Activated CD4-positive, alpha-beta T cell treated with anti-CD3 and anti-CD28 coated beads, Interleukin-2, amount 50 U/mL, for 1 hour (primary cell): ENCODE data around the gene PRDM7.
A peak's percentile ranks its signal among the peaks of the same experiment; 100 is the strongest.
"Not testable (repeated sequence)": the region's sequence is repeated elsewhere in the genome, so short reads cannot be mapped to it uniquely, and the experiment has no call there.

Experiments
- DNase-seq: peaks from one replicate; pipeline ENCODE4 v3.0.0-alpha.2; 2020

The PRDM7 gene

DNA sequence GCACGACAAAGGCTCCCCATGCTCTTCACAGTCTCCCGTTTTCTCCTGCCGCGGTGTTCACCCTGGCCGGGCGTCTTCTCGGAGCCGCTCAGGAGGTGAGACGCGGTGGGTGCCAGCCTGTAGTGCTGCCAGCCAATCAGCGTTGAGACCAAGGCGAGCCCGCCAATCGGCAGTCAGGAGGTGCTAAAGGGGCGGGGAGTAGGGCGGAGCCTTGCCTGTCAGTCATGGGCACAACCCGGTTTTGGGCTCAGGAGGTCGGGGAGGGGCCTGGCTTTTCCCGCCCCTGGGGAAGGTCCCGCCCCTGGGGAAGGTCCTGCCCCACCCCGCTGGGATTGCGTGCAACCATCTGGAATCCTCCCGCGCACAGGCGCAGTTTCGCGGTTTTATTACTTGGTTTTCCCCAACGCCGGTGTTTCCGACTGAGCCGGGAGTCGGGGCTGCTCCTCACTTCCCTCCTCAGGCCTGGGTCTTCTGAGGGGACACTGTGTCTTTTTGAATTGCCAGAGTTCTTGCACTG, at the start of gene PRDM7:
Gene PRDM7 (minus strand): TSS at position 92 of the 517 bp plus-strand sequence. CDS start 1,421 bp downstream, outside the sequence.
- peak; percentile 94 for DNase-seq

DNA sequence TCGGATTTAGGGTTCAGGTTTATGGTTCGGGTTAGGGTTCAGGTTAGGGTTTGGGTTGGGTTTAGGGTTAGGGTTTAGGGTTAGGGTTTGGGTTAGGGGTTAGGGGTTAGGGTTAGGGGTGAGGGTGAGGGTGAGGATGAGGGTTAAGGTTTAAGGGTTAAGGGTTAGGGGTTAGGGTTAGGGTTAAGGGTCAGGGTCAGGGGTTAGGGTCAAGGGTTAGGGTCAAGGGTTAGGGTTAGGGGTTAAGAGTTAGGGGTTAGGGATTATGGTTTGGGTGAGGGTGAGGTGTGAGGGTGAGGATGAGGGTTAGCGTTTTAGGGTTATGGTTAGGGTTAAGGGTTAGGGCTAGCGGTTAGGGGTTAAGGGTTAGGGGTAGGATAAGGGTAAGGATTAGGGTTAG, 44.7 kb upstream of the PRDM7 start:
- not testable (repeated sequence) for DNase-seq

GRCh38 chr16:90107617-90108016, 30.5 kb upstream of the PRDM7 start:
- not testable (repeated sequence) for DNase-seq

DNA sequence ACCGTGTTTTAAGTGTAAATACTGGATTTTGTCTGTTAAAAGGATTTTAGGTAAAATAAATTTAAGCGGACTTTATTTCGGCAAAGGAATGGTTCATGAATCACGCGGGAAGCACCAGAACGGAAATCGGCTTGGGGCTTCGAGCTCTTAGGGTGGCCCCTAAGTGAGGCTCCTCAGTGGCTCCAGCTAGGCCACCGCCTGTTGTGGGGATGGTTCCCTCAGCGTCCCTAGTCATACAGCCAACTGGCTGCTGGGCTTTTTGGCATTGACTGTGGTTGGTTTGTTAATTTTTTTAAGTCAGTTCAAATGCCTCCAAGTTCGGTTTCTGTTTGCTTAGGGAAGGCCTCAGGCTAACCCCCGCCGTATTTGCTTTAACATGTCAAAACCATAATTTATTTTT, 29.9 kb upstream of the PRDM7 start:
- not testable (repeated sequence) for DNase-seq

- peak; percentile 26 for DNase-seq
Observed at GRCh38 chr16:90106271-90106670, 29.1 kb upstream of the PRDM7 start.

DNA sequence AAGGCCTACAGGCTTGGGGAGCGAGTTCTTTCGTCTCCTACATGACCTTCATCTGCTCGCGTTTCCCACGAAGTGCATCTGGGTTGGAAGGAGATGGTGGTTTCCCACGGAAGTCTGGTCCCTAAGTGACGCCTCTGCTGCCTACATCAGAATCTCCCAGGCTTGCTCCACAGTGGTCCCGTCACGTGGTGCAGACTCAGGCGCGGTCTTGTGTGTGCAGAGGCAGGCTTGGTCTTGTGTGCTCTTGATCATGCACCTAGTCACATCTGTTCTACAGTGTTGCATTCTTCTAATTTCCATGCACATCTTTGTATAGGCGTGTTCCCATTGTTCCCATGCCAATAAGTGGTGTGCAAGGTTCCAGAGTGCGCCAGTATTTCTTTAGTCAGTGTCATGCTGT, 27.6 kb upstream of the PRDM7 start:
- DNase-seq = not testable (repeated sequence)

- DNase-seq = not testable (repeated sequence)
Observed at GRCh38 chr16:90102086-90102884, 25.2 kb upstream of the PRDM7 start.

DNA sequence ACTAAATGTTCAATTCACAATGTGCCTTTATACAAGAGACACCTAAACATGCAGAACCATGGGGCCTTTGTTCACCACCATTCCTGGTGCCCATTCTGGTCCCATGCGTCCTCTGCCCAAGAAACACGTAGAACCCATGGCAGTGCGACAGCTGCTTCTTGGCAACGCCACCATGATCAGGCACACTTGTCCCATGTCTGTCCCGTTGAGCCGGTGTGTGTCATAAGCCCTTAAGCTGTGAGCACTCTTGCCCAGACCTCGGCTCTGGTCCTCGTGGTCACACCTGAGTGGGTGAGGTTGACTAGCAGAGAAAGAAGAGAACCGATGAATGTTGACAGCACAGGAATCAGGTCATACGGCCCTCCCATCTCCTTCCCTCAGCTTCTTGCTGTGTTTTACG, 24.2 kb upstream of the PRDM7 start:
- DNase-seq = not testable (repeated sequence)

- not testable (repeated sequence) for DNase-seq
Observed at GRCh38 chr16:90100790-90101189, 23.7 kb upstream of the PRDM7 start.

GRCh38 chr16:90100229-90100628, 23.1 kb upstream of the PRDM7 start:
- DNase-seq = not testable (repeated sequence)

DNA sequence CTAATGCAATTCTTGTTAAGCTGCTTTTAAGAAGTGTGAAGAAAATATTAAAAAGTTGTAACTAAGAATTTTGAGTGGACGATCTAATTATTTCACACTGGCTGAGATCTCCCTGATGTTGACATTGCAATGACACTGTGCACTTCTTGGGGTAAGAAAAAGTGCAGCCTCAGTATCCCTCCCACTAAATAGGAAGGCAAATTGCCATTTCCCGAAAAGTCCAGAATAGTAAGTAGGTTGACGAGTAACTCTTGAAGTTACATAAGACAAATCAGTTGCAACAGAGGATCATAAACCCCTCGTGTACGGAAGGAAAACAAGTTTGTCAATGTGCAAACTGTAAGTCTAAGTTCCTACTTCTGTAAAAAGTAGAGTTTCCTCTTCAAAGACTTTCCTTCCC, 21.8 kb upstream of the PRDM7 start:
- not testable (repeated sequence) for DNase-seq

DNA sequence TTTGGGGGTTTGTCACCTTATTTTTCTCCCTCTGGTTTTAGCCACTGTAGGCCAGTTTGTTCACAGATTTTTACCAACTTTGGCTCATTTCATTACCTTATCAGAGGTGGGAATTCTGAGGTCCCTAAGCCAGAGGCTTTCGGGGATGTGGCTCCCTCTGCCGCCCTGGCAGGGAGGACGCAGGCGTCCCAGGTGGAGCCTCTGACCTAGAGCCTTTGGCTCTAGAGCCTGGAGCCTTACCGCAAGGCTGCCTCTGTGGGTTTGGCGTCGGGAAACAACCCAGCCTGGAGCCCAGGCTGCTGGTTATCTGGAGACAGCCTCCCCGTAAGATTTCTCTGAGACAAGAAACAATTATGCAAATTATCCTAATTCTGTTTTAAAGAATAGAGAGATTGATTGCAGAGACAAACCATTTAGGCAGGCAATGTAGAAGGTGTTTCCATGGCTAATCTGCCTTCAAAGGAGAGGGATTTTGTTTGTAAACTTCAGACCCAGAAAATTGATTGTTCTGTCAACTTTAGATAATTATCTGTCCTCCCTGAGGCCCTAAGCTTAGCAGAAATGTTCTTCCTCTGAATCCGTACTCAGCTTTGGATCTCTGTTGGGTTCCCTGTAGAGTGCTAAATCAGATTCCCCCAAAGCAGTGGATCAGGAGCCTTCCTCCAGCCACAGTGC, 20.0 kb upstream of the PRDM7 start:
- not testable (repeated sequence) for DNase-seq

GRCh38 chr16:90094791-90095190, 17.7 kb upstream of the PRDM7 start:
- not testable (repeated sequence) for DNase-seq

DNA sequence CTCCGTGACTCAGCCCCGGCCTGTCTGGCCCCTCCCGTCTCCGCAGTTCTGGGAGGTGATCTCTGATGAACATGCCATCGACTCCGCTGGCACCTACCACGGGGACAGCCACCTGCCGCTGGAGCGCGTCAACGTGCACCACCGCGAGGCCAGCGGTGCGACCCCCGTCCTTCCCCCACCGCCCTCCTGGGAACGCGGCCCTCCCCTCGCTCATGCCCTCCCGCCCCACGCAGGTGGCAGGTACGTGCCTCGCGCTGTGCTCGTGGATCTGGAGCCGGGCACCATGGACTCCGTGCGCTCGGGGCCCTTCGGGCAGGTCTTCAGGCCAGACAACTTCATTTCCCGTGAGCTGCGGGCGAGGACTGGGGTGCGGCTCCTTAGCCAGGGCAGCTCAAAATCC, 17.2 kb upstream of the PRDM7 start:
- not testable (repeated sequence) for DNase-seq

- not testable (repeated sequence) for DNase-seq
Observed at GRCh38 chr16:90093799-90094198, 16.7 kb upstream of the PRDM7 start.

GRCh38 chr16:90092781-90093180, 15.7 kb upstream of the PRDM7 start:
- not testable (repeated sequence) for DNase-seq

- DNase-seq = no peak
Observed at GRCh38 chr16:90084215-90084950, 7.3 kb upstream of the PRDM7 start.

DNA sequence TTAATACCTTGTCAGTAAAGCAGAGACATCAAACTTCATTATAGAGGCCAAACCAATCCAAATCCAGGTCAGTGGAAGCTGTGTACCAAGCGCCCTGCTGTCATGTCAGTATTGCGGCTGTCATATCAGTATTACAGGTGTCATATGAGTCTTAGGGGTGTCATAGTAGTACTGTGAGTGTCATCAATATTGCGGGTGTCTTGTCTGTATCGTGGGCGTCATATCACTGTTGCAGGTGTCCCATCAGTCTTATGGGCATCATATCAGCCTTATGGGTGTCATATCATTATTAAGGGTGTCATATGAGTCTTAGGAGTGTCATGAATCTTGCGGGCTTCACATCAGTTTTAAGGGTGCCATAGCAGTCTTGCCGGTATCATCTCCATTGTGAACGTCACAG, 6.0 kb upstream of the PRDM7 start:
- no peak for DNase-seq

- DNase-seq = no peak
Observed at GRCh38 chr16:90081606-90081970, 4.5 kb upstream of the PRDM7 start.

- no peak for DNase-seq
Observed at GRCh38 chr16:90078579-90078895, 1.4 kb upstream of the PRDM7 start.

DNA sequence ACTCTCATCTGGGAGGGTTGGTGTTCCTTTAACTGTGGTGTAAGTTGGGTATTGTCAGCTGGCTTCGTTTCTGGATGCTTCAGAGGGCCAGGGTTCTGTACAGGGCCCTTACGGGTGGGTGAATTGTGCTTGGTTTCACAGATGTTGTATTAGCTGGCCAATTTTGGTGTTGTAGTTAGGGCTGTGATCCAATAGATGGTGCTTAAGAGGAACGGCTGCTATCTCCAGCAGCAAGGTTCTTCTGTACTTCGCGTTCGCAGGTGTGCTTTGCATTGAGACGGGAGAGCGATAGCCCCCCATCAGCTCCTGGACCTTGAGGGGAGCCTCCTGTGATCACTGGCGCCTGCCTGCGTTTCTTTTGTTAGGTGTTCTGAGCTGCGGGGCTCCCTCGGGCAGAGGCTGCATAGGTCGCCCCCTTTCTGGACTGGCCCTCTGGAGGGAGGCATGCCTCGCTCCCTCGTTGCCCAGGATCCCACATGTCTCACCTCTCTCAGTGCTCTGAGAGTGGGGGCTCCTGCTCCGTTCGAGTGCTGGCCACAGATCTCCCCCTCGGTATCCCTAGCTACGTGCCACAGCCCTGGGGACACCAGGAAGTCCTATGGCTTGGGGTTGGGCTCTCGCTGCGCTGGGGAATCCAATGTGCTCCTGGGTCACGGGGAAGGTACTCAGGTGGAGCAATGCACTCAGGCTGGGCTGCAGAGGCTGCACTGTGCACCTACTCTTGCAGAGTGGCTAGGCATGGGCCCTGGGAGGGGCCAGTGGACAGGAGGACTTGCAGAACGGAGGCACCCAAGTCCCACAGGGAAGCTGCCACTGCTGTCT, 837 bp upstream of the PRDM7 start:
- peak; percentile 21 for DNase-seq

DNA sequence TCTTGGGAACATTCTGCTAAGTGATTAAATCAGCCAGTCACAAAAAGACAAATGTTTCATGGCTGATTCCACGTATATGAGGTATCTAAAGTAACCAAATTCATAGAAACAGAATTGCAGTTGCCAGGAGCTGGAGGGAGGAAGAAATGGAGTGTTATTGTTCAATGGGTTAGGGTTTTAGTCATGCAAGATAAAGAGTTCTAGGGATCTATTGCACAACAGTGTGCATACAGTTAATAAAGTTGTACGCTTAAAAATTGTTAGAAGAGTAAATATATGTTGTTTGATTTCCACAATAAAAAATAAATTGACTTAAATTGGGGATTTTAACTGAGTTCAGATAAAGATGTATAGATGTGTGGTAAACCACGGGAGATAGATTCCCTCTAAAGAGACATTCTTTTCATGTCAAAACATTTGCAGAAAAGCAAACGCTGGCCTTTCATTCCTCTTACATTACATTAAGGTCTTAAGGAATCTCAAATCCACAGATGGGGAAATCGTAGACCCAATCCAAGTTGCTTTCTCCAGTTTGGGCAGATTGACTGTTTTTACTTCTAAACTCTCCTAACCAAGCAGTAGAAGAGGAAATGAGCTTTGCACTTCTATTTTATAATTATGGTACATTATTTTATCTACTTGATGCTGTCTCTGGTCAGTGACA, 4.6 kb downstream of the PRDM7 start:
- DNase-seq = no peak
